ENCODE data around the gene CHCHD4. TPM values are rescaled to one million over a fixed set of nuclear protein-coding genes. Genes with fewer than 3 reads are reported as not detected.

Gene CHCHD4
- total and polyA plus RNA-seq, 3 donors from 2014 or later, result 13.3 to 19.1 (median 15.7) TPM

DNA sequence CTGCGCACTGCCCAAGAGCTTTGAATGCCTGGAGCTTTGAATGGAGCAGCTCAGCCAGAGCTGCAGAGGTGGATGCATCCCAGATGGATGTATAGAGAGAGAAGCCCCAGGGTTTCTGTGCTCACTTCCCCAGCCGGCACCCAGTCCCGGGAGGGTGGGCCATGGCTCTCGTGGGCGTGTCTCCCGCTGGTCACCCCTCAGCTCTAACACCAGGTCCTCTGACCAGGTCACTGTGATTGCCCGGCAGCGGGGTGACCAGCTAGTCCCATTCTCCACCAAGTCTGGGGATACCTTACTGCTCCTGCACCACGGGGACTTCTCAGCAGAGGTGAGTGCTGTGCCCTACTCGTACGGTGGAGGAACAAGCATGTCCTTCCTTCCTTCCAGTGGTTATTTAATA lies 10.9 kb upstream of the CHCHD4 start:
- Histone ChIP-seq H3K4me3 (no peak overlapping the region), H3K9me3 (no peaks in the 10 kb centered on the region), H3K27ac (no peak overlapping the region), H3K36me3 (ENCODE audit: low read depth, missing control alignments) (peaks cover 5% of the 10 kb centered on the region), H3K4me1 (no peaks in the 10 kb centered on the region), H3K27me3 (no peaks in the 10 kb centered on the region)
- TF ChIP-seq POLR2A (IDR thresholded peaks at IDR 0.05), result no peak
- TF ChIP-seq, protein P1, sequence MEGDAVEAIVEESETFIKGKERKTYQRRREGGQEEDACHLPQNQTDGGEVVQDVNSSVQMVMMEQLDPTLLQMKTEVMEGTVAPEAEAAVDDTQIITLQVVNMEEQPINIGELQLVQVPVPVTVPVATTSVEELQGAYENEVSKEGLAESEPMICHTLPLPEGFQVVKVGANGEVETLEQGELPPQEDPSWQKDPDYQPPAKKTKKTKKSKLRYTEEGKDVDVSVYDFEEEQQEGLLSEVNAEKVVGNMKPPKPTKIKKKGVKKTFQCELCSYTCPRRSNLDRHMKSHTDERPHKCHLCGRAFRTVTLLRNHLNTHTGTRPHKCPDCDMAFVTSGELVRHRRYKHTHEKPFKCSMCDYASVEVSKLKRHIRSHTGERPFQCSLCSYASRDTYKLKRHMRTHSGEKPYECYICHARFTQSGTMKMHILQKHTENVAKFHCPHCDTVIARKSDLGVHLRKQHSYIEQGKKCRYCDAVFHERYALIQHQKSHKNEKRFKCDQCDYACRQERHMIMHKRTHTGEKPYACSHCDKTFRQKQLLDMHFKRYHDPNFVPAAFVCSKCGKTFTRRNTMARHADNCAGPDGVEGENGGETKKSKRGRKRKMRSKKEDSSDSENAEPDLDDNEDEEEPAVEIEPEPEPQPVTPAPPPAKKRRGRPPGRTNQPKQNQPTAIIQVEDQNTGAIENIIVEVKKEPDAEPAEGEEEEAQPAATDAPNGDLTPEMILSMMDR (IDR thresholded peaks at IDR 0.05), result no peak
- WGBS, 2 donors, result 85 to 87% methylated on average over 9 to 11 of the region's 11 CpGs
- no peak for DNase-seq
- intact Hi-C loops (cut with DNase I; ENCODE audit: low total_unique reads), result no loop called here

DNA sequence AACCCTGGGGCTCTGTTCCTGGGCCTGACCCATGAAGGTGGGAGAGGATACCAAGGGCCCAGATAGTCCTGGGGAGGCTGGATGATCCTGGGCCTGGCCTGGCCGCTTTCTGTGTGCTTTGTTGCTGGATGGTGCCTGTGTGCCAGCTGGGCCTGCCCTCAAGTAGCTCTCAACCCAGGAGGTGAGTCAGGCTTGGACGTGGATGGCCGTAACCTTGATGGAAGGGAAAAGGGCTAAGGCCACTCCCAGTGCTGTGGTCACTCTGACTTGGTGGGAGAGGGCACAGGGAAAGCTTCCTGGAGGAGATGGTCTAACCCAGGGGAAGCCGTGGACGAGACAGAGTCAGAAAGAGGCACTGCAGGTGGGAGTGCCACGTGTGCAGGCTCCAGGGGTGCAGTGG lies 9.6 kb upstream of the CHCHD4 start:
- WGBS, 2 donors, result 84 to 86% methylated on average over 6 of the region's 6 CpGs
- no peaks in the 10 kb centered on the region for H3K9me3 ChIP-seq
- H3K27me3 ChIP-seq, result no peaks in the 10 kb centered on the region
- peaks cover 6% of the 10 kb centered on the region for H3K36me3 ChIP-seq (ENCODE audit: low read depth, missing control alignments)
- H3K27ac ChIP-seq, result no peak overlapping the region
- TF ChIP-seq, protein P1 (IDR thresholded peaks at IDR 0.05), result no peak
- no peak for TF ChIP-seq POLR2A (IDR thresholded peaks at IDR 0.05)
- H3K4me3 ChIP-seq, result no peak overlapping the region
- H3K4me1 ChIP-seq, result no peaks in the 10 kb centered on the region
- no peak for DNase-seq
- intact Hi-C loops (cut with DNase I; ENCODE audit: low total_unique reads), result no loop called here

DNA sequence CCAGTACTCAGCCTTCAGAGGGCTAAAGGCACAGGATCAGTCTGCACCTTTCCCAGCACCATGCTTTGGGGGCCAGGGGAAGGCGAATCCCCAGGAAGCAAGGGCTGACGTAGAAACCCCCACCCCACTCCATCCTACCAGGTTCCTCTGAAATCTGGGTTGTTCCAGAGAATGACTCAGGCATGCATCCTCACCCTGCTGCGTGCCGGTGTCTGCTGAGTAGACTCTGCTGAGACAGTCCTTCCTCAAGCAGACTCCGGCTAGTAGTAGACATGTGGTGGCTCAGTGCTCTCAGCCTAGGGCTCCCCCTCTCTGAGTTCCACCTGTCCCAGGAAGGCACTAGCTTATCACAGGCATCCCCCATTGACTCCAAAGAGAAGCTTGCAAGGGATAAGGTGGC lies 9.2 kb upstream of the CHCHD4 start:
- no peak for TF ChIP-seq POLR2A (IDR thresholded peaks at IDR 0.05)
- TF ChIP-seq, protein P1 (IDR thresholded peaks at IDR 0.05), result no peak
- 87 to 100% methylated on average over 5 of the region's 5 CpGs for WGBS, 2 donors
- intact Hi-C loops (cut with DNase I; ENCODE audit: low total_unique reads), result no loop called here
- no peak for DNase-seq
- no peak overlapping the region for H3K27ac ChIP-seq
- H3K36me3 ChIP-seq (ENCODE audit: low read depth, missing control alignments), result peaks cover 6% of the 10 kb centered on the region
- H3K4me1 ChIP-seq, result no peaks in the 10 kb centered on the region
- H3K9me3 ChIP-seq, result no peaks in the 10 kb centered on the region
- no peaks in the 10 kb centered on the region for H3K27me3 ChIP-seq
- H3K4me3 ChIP-seq, result no peak overlapping the region

DNA sequence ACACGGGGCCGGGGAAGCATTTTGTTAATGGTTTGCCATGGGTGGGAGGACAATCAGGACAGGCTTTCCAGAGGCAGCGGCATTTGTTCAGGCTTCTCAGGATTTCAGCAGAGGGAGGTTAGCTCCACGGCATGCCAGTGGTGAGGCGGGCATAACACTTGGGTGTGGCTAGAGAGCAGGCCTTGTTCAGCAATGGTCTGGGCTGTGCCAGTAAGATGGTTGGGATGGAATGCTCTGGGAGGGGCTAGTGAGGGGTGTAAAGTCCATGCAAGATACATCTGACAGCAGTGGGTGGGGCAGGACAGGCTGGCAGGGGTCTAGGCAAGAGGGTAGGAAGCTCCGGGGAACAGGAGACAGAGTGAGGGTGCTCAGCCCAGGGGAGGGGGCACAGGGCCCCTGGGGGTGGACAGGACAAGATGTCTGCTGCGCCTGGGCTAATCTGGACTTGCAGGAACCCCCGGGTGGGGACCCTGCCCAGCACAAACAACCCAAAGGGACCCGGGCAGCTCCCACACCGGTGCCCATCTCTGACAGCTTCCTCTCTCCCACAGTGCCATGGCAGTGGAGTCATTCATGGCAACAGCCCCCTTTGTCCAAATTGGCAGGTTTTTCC lies 8.6 kb upstream of the CHCHD4 start:
- no peak for TF ChIP-seq POLR2A (IDR thresholded peaks at IDR 0.05)
- TF ChIP-seq, protein P1 (IDR thresholded peaks at IDR 0.05), result no peak
- Histone ChIP-seq H3K36me3 (ENCODE audit: low read depth, missing control alignments) (peaks cover 6% of the 10 kb centered on the region), H3K27me3 (no peaks in the 10 kb centered on the region), H3K27ac (no peak overlapping the region), H3K4me1 (no peaks in the 10 kb centered on the region), H3K9me3 (no peaks in the 10 kb centered on the region), H3K4me3 (no peak overlapping the region)
- intact Hi-C loops (cut with DNase I; ENCODE audit: low total_unique reads), result no loop called here
- WGBS, 2 donors, result 89 to 93% methylated on average over 10 of the region's 10 CpGs
- DNase-seq, result no peak

DNA sequence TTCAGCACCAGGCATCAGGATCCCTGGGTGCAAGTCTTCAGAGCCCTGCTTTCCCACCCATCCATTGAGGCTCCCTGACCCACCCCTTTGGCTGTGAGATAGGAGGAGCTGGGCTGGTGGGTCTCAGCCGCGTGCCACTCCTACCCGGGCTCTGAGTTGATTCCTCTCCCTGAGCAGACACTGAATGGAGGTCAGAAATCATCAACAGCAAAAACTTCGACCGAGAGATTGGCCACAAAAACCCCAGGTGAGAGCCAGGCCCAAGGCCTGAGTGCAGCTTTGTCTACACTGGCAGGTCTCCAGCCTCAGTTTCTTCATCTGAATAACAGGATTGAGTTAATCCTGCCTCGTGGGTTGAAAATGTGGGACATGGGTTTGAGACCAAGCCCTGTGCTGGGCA lies 8.0 kb upstream of the CHCHD4 start:
- H3K27me3 ChIP-seq, result no peaks in the 10 kb centered on the region
- TF ChIP-seq POLR2A (IDR thresholded peaks at IDR 0.05), result no peak
- TF ChIP-seq, protein P1 (IDR thresholded peaks at IDR 0.05), result no peak
- WGBS, 2 donors, result 92 to 96% methylated on average over 6 of the region's 6 CpGs
- H3K36me3 ChIP-seq (ENCODE audit: low read depth, missing control alignments), result peaks cover 6% of the 10 kb centered on the region
- H3K4me3 ChIP-seq, result no peak overlapping the region
- H3K4me1 ChIP-seq, result no peaks in the 10 kb centered on the region
- no peaks in the 10 kb centered on the region for H3K9me3 ChIP-seq
- intact Hi-C loops (cut with DNase I; ENCODE audit: low total_unique reads), result no loop called here
- no peak overlapping the region for H3K27ac ChIP-seq
- no peak for DNase-seq

Data from testis (tissue), 3 donors.